BLaER1 treated with 17β-estradiol and CSF1 and Interleukin-3, amounts not matched to agents 10 nM and 100 nM (cell line): Measurements from ENCODE around the gene TMEM187.

Source experiments
- H3K27ac ChIP-seq, 11 experiments: shearing (Covaris generic); formaldehyde crosslinking; 2 replicates each; pipeline ENCODE4 v1.8.1; 2022
- H3K27me3 ChIP-seq, 11 experiments: shearing (Covaris generic); formaldehyde crosslinking; 2 replicates each; pipeline ENCODE4 v1.8.1; 2022
- H3K36me3 ChIP-seq, 11 experiments: shearing (Covaris generic); formaldehyde crosslinking; 2 replicates each; pipeline ENCODE4 v1.8.1; 2022
- H3K4me1 ChIP-seq, 10 experiments: shearing (Covaris generic); formaldehyde crosslinking; 2 replicates each; pipeline ENCODE4 v1.8.1; 2022
- H3K4me2 ChIP-seq, 11 experiments: shearing (Covaris generic); formaldehyde crosslinking; 2 replicates each; pipeline ENCODE4 v1.8.1; 2022
- H3K4me3 ChIP-seq, 10 experiments: shearing (Covaris generic); formaldehyde crosslinking; 2 replicates each; pipeline ENCODE4 v1.8.1; 2022
- H3K9ac ChIP-seq, 11 experiments: shearing (Covaris generic); formaldehyde crosslinking; 2 replicates each; pipeline ENCODE4 v1.8.1; 2022
- H3K9me3 ChIP-seq, 11 experiments: shearing (Covaris generic); formaldehyde crosslinking; replicated peaks in 1 of 11; 2 replicates each; pipeline ENCODE4 v1.8.1; 2022
- H4K20me1 ChIP-seq, 11 experiments: shearing (Covaris generic); formaldehyde crosslinking; 2 replicates each; pipeline ENCODE4 v1.8.1; 2022
- Cebpa-rat ChIP-seq, 11 experiments: shearing (Covaris generic); IDR thresholded peaks; 2 replicates each; pipeline ENCODE4 v1.8.1; 2022

Gene TMEM187

GRCh38 chrX:153981771-153982533, 9.4 kb downstream of the TMEM187 start:
- peaks cover 86 to 100% (median 97%) of the 10 kb centered on the region in 11 experiments for H3K27me3 ChIP-seq
- peak overlapping the region in 10 of 11 experiments; percentile 60 to 81 (median 74); a peak in 18 of 22 replicates for H3K9ac ChIP-seq
- peak overlapping the region; percentile 67 to 90 (median 84) for H3K4me2 ChIP-seq
- peaks cover 0 to 12% (median 0%) of the 10 kb centered on the region in 11 experiments; a peak in 3 of 22 replicates for H3K9me3 ChIP-seq
- H3K4me3 ChIP-seq: peak overlapping the region in 4 of 10 experiments; percentile 11 to 49 (median 14); a peak in 3 of 20 replicates
- peak overlapping the region; percentile 80 to 92 (median 87) for H3K27ac ChIP-seq
- peaks cover 0 to 62% (median 47%) of the 10 kb centered on the region in 11 experiments; a peak in 14 of 22 replicates for H4K20me1 ChIP-seq
- H3K4me1 ChIP-seq: peaks cover 58 to 69% (median 64%) of the 10 kb centered on the region in 10 experiments
- TF ChIP-seq Cebpa-rat (IDR thresholded peaks at IDR 0.05): no peak
- H3K36me3 ChIP-seq: no peaks in the 10 kb centered on the region

GRCh38 chrX:153983321-153983801, 10.8 kb downstream of the TMEM187 start:
- Histone ChIP-seq H4K20me1 (peaks cover 0 to 55% (median 41%) of the 10 kb centered on the region in 11 experiments; a peak in 14 of 22 replicates), H3K36me3 (no peaks in the 10 kb centered on the region), H3K4me3 (no peak overlapping the region), H3K4me1 (peaks cover 58 to 81% (median 74%) of the 10 kb centered on the region in 10 experiments), H3K9me3 (peaks cover 0 to 12% (median 0%) of the 10 kb centered on the region in 11 experiments; a peak in 3 of 22 replicates), H3K27ac (peak overlapping the region in 9 of 11 experiments; percentile 4 to 92 (median 87); a peak in 17 of 22 replicates), H3K4me2 (peak overlapping the region; percentile 54 to 90 (median 84); a peak in 20 of 22 replicates), H3K27me3 (peaks cover 81 to 100% (median 96%) of the 10 kb centered on the region in 11 experiments), H3K9ac (peak overlapping the region in 3 of 11 experiments; percentile 11 to 76 (median 40); a peak in 4 of 22 replicates)
- no peak for TF ChIP-seq Cebpa-rat (IDR thresholded peaks at IDR 0.05)

DNA sequence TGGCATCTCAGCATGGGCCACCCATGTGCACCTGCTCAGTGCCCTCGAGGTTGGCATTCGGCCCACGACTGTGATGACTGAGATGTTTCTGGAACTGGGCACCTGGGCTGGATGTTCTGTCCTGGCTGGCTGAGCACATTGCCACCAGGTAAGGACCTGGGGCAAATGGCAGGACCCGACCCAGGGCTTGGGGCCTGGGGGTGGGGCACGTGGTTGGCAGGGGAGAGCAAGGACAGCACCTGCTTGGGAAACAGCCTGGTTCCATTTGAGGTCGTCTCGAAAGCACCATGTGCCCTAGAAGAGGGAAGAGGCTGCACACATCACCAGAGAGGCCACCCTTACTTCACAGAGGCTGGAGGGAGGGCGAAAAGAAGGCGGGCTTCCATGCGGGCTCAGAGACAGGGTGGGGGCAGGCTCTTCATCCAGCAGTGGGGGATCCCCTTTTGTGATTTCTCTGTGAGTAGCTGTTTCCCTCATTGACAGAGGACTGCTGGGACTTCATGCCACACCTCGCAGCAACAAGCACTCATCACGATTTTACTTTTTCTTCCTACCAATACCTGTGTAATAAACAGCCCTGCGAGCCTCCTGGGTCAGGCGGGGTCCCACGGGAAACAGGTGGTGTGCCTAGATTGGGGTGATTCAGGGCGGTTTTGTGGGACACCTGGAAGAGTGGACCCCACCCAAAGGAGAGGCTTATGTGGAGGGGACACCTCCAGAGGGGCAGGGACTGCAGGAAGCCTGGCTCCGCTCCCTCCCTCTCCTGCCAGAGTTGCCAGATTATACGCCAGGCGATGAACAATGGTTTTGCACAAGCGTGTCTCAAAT, 12.0 kb downstream of the TMEM187 start:
- H3K27me3 ChIP-seq: peaks cover 83 to 100% (median 96%) of the 10 kb centered on the region in 11 experiments
- TF ChIP-seq Cebpa-rat (IDR thresholded peaks at IDR 0.05): no peak
- no peak overlapping the region for H3K4me3 ChIP-seq
- peaks cover 0 to 55% (median 46%) of the 10 kb centered on the region in 11 experiments; a peak in 14 of 22 replicates for H4K20me1 ChIP-seq
- no peaks in the 10 kb centered on the region for H3K36me3 ChIP-seq
- peak overlapping the region in 10 of 11 experiments; percentile 53 to 80 (median 76); a peak in 18 of 22 replicates for H3K9ac ChIP-seq
- peak overlapping the region in 10 of 11 experiments; percentile 64 to 92 (median 86); a peak in 19 of 22 replicates for H3K27ac ChIP-seq
- peaks cover 62 to 93% (median 86%) of the 10 kb centered on the region in 10 experiments for H3K4me1 ChIP-seq
- H3K4me2 ChIP-seq: peak overlapping the region; percentile 54 to 90 (median 69)
- peaks cover 0 to 12% (median 0%) of the 10 kb centered on the region in 11 experiments; a peak in 3 of 22 replicates for H3K9me3 ChIP-seq

- H3K4me2 ChIP-seq: peak overlapping the region in 5 of 11 experiments; percentile 18 to 44 (median 24); a peak in 4 of 22 replicates
- H4K20me1 ChIP-seq: peaks cover 0 to 37% (median 25%) of the 10 kb centered on the region in 11 experiments; a peak in 13 of 22 replicates
- TF ChIP-seq Cebpa-rat (IDR thresholded peaks at IDR 0.05): no peak
- peak overlapping the region in 6 of 11 experiments; percentile 11 to 69 (median 51); a peak in 8 of 22 replicates for H3K27ac ChIP-seq
- H3K4me1 ChIP-seq: peaks cover 58 to 91% (median 73%) of the 10 kb centered on the region in 10 experiments
- peaks cover 0 to 12% (median 8%) of the 10 kb centered on the region in 11 experiments; a peak in 15 of 22 replicates for H3K9me3 ChIP-seq
- peaks cover 82 to 96% (median 94%) of the 10 kb centered on the region in 11 experiments for H3K27me3 ChIP-seq
- H3K4me3 ChIP-seq: no peak overlapping the region
- 0 out of 22 replicates have a peak overlapping the region, but pooled peaks of 1 of the 11 experiments have one; percentile 6 for H3K9ac ChIP-seq
- no peaks in the 10 kb centered on the region for H3K36me3 ChIP-seq
Measured at GRCh38 chrX:153988493-153988892, 15.9 kb downstream of the TMEM187 start.

DNA sequence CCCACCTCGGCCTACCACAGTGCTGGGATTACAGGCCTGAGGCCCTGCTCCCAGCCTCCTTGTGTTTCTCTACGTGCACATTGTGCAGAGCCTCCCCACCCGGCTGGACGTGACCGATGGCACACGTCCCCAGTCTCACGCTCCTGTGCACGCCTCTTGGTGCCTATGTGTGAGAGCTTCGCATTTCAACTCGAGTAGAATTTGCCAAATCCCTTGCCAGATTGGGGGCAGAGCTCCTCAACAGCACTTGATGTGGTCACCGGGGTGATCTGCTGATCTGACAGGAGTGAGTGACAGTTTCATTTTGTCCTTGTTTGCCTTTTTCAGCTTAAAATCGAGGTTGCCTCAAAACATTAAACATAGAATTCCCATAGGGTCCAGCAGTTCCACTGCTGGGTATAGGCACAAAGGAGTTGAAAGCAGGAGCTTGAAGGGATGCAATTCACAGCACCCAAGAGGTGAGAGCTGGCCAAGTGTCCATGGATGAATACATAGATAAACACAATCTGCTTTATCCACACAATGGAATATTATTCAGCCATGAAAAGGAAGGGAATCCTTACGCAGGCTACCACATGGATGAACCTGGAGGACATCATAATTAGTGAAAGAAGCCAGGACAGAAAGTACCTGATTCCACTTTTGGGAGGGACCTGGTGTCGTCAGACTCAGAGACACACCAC, 17.6 kb downstream of the TMEM187 start:
- peak overlapping the region; percentile 31 to 71 (median 51) for H3K4me2 ChIP-seq
- H3K4me1 ChIP-seq: peaks cover 41 to 75% (median 58%) of the 10 kb centered on the region in 10 experiments
- peaks cover 71 to 96% (median 92%) of the 10 kb centered on the region in 11 experiments for H3K27me3 ChIP-seq
- peaks cover 0 to 23% (median 9%) of the 10 kb centered on the region in 11 experiments; a peak in 11 of 22 replicates for H4K20me1 ChIP-seq
- no peaks in the 10 kb centered on the region for H3K36me3 ChIP-seq
- H3K4me3 ChIP-seq: no peak overlapping the region
- 0 out of 22 replicates have a peak, but pooled peaks of 1 of the 11 experiments have one; percentile 19 for TF ChIP-seq Cebpa-rat (IDR thresholded peaks at IDR 0.05)
- H3K27ac ChIP-seq: peak overlapping the region in 9 of 11 experiments; percentile 3 to 71 (median 68); a peak in 18 of 22 replicates
- peaks cover 0 to 12% (median 8%) of the 10 kb centered on the region in 11 experiments; a peak in 15 of 22 replicates for H3K9me3 ChIP-seq
- peak overlapping the region in 8 of 11 experiments; percentile 21 to 57 (median 48); a peak in 11 of 22 replicates for H3K9ac ChIP-seq

DNA sequence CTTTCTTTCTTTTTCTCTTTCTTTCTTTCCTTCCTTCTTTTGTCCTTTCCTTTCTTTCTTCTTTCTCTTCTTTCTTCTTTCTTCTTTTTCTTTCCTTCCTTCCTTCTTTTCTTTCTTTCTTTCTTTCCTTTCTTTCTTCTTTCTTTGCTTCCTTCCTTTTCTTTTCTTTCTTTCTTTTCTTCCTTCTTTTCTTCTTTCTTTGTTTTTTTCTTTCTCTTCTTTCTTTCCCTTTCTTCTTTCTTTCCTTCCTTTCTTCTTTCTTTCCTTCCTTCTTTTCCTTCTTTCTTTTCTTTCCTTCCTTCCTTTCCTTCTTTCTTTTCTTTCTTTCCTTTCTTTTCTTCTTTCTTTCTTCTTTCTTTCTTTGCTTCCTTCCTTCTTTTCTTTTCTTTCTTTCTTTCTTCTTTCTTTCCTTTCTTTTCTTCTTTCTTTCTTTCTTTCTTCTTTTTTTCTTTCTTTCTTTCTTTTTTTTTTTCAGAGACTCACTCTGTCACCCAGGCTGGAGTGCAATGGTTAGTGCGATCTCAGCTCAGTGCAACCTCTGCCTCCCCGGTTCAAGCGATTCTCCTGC, 18.5 kb downstream of the TMEM187 start:
- H3K4me1 ChIP-seq: peaks cover 32 to 65% (median 50%) of the 10 kb centered on the region in 10 experiments
- H3K4me3 ChIP-seq: no peak overlapping the region
- H3K36me3 ChIP-seq: no peaks in the 10 kb centered on the region
- peak overlapping the region in 8 of 11 experiments; percentile 2 to 71 (median 48); a peak in 5 of 22 replicates for H3K4me2 ChIP-seq
- H4K20me1 ChIP-seq: peaks cover 0 to 19% (median 0%) of the 10 kb centered on the region in 11 experiments; a peak in 6 of 22 replicates
- TF ChIP-seq Cebpa-rat (IDR thresholded peaks at IDR 0.05): no peak
- peak overlapping the region in 1 of 11 experiments; percentile 30; a peak in 2 of 22 replicates for H3K9ac ChIP-seq
- H3K9me3 ChIP-seq: peaks cover 0 to 12% (median 8%) of the 10 kb centered on the region in 11 experiments; a peak in 15 of 22 replicates
- peaks cover 73 to 96% (median 92%) of the 10 kb centered on the region in 11 experiments for H3K27me3 ChIP-seq
- H3K27ac ChIP-seq: peak overlapping the region in 8 of 11 experiments; percentile 57 to 71 (median 68); a peak in 15 of 22 replicates

DNA sequence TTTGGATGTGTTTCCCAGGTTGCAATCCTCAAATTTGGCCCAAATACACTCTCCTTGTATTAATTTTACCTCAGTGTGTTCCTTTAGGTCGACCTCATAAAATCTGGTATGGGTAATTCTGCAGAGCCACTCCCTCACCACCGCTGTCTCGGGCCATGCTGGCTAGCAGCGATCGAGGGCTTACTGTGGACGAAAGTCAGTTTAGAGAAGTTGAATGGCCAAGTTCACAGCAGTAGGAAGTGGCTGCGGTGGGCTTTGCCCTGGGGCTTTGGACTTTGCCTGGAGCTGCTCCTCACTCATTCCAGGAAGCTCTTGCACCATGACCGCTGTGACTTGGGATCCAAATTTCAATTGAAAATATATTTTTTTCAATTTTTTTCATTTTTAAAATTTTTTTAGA, 19.6 kb downstream of the TMEM187 start:
- Histone ChIP-seq H3K9me3 (peaks cover 0 to 12% (median 8%) of the 10 kb centered on the region in 11 experiments; a peak in 15 of 22 replicates), H3K4me2 (peak overlapping the region in 7 of 11 experiments; percentile 6 to 42 (median 18); a peak in 8 of 22 replicates), H4K20me1 (peaks cover 0 to 17% (median 0%) of the 10 kb centered on the region in 11 experiments; a peak in 4 of 22 replicates), H3K4me1 (peaks cover 26 to 54% (median 39%) of the 10 kb centered on the region in 10 experiments), H3K36me3 (no peaks in the 10 kb centered on the region), H3K4me3 (no peak overlapping the region), H3K9ac (no peak overlapping the region), H3K27me3 (peaks cover 73 to 96% (median 92%) of the 10 kb centered on the region in 11 experiments), H3K27ac (peak overlapping the region in 5 of 11 experiments; percentile 0 to 49 (median 17); a peak in 4 of 22 replicates)
- TF ChIP-seq Cebpa-rat (IDR thresholded peaks at IDR 0.05): no peak
